HG03457 (cell line): ENCODE results near the gene ZNF609.
A peak's percentile ranks its signal among the peaks of the same experiment; 100 is the strongest.

Experiments
- ATAC-seq: cut with Tn5 transposase; IDR thresholded peaks from one replicate; pipeline ENCODE4 v1.9.1; 2021; ENCODE audit warnings: moderate number of reproducible peaks; ENCODE audit not compliant: unreplicated experiment

The ZNF609 gene

GRCh38 chr15:64690578-64691296 is 230.4 kb downstream of the ZNF609 start:
- ATAC-seq: no peak

- ATAC-seq: no peak
Measured at GRCh38 chr15:64691896-64692565, 231.7 kb downstream of the ZNF609 start.

- no peak for ATAC-seq
Measured at GRCh38 chr15:64693134-64693533, 232.8 kb downstream of the ZNF609 start.

- no peak for ATAC-seq
Measured at GRCh38 chr15:64694816-64695215, 234.4 kb downstream of the ZNF609 start.

- no peak for ATAC-seq
Measured at GRCh38 chr15:64695561-64695992, 235.2 kb downstream of the ZNF609 start.

- no peak for ATAC-seq
Measured at GRCh38 chr15:64696481-64696880, 236.1 kb downstream of the ZNF609 start.

GRCh38 chr15:64697911-64698369 is 237.6 kb downstream of the ZNF609 start:
- no peak for ATAC-seq

GRCh38 chr15:64698823-64699222 is 238.4 kb downstream of the ZNF609 start:
- ATAC-seq: no peak

- ATAC-seq: no peak
Measured at GRCh38 chr15:64699751-64700388, 239.5 kb downstream of the ZNF609 start.

GRCh38 chr15:64701051-64701450 is 240.7 kb downstream of the ZNF609 start:
- no peak for ATAC-seq

GRCh38 chr15:64701482-64702184 is 241.3 kb downstream of the ZNF609 start:
- no peak for ATAC-seq

GRCh38 chr15:64702816-64703631 is 242.6 kb downstream of the ZNF609 start:
- peak; percentile 47 for ATAC-seq

GRCh38 chr15:64703632-64703959 is 243.2 kb downstream of the ZNF609 start:
- ATAC-seq: no peak

- ATAC-seq: no peak
Measured at GRCh38 chr15:64705006-64705405, 244.6 kb downstream of the ZNF609 start.

- no peak for ATAC-seq
Measured at GRCh38 chr15:64706011-64706911, 245.9 kb downstream of the ZNF609 start.

- no peak for ATAC-seq
Measured at GRCh38 chr15:64710676-64711428, 250.5 kb downstream of the ZNF609 start.

- ATAC-seq: no peak
Measured at GRCh38 chr15:64712353-64712752, 252.0 kb downstream of the ZNF609 start.

- no peak for ATAC-seq
Measured at GRCh38 chr15:64713592-64713991, 253.2 kb downstream of the ZNF609 start.

- ATAC-seq: no peak
Measured at GRCh38 chr15:64716452-64716851, 256.1 kb downstream of the ZNF609 start.
